ENCODE results near the gene PTHLH.

DNA sequence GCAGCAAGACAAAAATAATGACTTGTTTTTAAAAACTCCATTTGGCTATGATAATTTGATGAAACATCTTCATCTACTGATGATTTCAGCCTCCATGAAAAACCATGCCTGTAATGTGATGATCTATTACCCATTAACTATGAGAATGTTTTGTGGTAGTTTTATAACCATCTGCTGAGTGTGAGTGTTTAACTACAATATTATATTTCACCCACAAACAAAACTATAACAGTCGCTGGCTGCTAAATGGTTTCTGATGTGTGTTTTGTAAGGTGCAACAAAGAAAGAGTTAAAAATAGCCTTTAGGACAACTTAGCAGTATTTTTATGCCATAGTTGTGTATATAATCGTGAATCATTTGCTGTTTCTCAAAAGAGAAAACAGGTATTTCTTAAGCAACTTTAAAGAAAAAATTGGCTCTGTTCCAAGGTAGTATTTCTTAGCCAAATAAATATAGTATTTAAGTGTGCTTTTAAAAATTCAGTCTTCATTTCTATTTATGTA is 4.9 kb downstream of the PTHLH start:
- TF ChIP-seq, protein P1, sequence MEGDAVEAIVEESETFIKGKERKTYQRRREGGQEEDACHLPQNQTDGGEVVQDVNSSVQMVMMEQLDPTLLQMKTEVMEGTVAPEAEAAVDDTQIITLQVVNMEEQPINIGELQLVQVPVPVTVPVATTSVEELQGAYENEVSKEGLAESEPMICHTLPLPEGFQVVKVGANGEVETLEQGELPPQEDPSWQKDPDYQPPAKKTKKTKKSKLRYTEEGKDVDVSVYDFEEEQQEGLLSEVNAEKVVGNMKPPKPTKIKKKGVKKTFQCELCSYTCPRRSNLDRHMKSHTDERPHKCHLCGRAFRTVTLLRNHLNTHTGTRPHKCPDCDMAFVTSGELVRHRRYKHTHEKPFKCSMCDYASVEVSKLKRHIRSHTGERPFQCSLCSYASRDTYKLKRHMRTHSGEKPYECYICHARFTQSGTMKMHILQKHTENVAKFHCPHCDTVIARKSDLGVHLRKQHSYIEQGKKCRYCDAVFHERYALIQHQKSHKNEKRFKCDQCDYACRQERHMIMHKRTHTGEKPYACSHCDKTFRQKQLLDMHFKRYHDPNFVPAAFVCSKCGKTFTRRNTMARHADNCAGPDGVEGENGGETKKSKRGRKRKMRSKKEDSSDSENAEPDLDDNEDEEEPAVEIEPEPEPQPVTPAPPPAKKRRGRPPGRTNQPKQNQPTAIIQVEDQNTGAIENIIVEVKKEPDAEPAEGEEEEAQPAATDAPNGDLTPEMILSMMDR (IDR thresholded peaks at IDR 0.05): no peak
- no peak for TF ChIP-seq POLR2AphosphoS5 (IDR thresholded peaks at IDR 0.05)
